GM18508 (cell line): ENCODE results near the gene B9D1.

Source experiments
- ATAC-seq: cut with Tn5 transposase; IDR thresholded peaks from one replicate; pipeline ENCODE4 v1.9.1; 2021; ENCODE audit warnings: moderate number of reproducible peaks; ENCODE audit not compliant: insufficient read depth, unreplicated experiment

The B9D1 gene

DNA sequence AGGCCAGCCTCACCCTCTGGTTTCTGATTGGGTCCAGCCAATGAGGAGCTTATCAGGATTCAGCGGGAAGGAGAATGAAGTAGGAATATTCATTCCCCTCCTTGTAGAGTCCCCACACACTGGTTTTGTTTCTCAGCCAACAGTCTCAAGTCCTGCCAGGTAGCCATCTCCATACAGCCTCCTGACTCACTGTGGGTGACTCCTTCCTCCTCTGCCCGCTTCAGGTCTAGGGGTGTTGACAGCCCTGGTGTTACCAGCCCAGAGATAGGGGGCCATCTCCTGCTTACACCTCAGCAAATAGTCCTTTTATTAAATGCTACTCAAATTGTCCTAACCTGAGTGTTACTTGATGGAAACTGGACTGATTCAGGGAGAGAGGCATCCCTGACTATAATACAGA, 28.4 kb upstream of the B9D1 start:
- no peak for ATAC-seq

DNA sequence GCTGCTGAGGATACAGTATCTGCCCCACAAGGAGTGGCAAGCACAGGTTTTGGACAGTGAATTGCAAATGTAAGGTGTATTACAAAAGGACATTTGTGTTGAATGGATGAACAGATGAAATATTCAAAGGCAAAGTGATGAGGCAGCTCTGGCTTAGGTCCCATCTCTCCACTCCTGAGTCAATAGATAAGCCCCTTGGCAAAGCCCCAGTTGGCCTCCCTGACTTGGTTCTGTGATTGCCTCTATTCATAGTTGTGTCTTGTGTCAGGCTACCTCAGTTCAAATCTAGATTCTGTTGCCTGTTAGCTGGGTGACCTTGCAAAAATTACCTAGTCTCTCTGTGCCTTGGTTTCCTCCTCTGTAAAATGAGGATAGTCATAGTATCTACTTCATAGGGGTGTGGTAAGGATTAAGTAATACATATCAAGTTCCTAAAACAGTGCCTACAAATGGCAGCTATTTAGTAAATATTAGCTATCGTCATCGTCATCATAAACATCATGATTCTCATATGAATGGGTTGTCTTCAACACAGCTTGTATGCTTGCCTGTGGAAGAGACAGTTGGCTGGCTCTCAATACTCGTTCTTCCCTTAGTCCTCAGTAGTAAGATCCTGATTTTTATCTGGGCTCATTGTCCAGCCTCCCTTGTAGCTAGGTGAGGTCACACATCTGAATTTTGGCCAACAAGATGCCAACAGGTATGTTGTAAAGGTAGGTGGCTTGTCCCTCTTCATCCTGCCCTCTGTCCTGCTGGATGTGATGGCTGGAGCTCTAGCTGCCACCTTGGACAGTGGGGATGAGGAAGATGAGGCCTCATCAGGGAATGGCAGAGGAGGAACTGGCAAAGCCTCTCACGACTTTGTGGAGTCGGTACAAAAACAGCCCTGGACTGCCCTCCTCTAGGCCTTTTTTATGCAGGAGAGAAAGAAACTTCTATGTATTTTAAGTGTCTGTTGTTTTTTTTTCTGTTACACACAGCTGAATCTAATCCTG, 26.6 kb upstream of the B9D1 start:
- no peak for ATAC-seq

DNA sequence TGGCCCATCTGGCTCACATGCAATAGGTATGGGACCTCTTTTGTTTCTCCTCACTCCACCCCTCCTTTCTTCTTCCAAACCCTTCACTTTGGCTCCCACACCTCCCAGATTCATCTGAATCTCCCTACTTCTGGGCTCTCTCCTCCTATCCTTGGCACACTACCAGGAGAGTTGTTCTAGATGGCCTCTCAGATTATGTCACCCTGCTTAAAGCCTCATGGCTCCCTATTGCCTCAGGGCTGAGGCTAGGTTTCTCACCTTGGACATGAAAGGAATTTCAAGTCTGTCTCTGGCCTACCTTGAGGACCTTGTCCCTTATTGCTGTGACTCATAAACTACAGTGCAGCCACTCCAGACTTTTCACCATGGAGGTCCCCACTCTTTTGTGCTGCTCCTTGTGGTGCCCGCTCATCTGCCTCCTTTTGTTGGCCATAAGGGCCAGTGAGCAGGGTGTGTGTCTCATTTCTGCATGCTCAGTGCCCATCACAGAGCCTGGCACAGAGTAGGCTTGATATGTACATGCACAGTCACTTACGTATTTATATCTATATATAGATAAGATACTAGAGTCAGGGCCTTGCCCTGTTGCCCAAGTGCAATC, 25.5 kb upstream of the B9D1 start:
- ATAC-seq: no peak

DNA sequence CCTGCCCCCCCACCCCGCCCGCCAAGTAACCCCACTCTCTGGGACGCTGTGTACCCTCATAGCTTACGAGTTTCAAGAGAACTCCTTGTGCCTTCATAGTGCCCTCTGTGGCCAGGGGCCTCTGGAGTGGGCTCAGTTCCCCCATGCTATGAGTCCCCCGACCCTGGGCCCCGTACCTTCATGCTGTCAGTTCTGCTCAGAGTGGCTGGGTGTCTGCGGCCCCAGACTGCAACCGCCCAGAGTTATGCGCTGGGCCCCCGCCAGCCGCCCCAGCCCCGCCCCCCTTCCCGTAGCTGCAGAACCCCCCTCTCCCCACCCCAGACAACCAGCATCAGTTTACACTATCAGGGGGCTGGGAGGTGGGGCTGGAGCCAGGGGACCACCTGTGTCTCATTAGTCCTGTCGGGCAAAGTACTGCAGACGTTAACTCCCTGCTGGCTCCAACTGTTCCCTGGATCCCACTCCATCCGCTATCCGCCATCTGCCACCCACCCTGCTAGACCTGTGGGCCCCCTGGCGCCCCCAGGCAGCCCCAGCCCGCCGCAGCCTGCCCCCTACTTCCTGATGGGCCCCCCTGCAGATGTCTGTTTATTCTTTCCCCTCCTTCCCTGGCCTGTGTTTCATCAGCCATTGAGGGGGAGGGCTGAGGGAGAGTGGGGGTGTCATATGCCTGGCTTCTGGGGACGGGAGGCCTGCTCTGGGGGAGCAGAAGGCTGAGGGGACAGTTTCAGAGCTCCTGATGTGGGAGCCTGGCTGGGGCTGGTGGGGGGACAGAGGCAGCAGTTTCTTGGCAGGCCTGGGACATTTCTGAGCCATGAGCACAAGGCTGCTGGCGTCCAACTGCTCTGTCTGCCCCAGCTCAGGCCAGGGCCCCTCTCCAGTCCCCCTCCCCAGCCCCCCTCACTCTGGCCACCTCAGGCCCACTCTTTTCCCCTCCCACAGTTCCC, 24.7 kb upstream of the B9D1 start, which contains the start of gene MFAP4:
Gene MFAP4, minus strand, starts transcription at position 217 of the 947 bp plus-strand sequence. Its CDS starts 35 bp downstream, at position 182.
- ATAC-seq: no peak

DNA sequence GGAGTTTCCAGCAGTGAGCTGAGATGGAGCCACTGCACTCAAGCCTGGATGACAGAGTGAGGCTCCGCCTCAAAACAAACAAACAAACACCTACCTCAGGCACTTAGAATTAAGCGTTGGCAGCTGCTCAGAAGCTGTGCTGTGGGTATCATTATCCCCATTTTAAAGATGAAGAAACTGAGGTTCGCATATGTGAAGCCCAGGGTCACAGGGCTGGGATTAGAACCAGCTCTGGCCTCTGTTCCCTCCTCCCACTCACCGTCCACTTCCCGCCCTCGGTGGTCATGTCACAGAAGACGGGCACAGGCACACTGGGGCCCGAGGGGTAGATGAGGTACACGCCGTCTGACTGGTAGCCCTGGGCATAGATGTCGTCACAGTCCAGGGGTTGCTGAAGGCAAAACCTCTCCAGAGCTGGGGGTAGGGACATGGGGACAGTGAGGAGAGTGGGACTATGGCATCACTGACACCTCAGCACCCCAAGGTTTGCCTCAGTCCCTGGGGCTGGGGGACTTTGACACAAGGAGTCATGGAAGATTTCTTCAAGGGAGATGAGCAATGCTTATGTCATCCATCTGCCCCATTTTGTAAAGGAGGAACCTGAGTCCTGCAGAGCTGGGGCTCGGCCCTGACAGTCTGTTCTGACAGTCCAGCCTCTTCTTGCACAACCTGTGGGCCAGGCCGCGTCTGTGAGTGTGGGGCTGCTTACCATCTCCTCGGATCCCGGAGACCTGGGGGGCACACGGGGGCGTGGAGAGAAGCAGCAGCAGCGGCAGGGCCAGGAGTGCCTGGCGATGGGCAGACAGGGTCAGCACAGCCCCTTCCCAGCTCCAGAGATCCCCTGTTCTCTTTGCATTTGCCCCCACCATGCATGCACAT, 23.8 kb upstream of the B9D1 start:
- no peak for ATAC-seq

DNA sequence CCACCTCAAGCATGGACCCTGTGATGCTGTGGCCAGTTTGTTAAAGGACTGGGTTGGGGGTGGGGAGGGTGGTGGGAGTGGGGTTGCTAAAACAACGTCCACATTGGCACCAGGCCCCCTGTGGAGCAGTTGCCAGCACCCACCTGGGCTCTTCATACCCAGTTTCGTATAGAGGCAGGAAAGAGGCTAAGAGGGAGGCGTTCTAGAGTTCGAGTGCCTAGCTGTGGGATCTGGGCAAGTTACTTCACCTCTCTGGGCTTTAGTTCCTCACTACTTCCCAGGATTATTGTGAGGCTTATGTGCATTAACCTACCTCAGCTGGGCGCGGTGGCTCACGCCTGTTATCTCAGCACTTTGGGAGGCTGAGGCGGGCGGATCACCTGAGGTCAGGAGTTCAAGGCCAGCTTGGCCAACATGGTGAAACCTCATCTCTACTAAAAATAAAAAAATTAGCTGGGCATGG, 23.0 kb upstream of the B9D1 start:
- ATAC-seq: no peak

DNA sequence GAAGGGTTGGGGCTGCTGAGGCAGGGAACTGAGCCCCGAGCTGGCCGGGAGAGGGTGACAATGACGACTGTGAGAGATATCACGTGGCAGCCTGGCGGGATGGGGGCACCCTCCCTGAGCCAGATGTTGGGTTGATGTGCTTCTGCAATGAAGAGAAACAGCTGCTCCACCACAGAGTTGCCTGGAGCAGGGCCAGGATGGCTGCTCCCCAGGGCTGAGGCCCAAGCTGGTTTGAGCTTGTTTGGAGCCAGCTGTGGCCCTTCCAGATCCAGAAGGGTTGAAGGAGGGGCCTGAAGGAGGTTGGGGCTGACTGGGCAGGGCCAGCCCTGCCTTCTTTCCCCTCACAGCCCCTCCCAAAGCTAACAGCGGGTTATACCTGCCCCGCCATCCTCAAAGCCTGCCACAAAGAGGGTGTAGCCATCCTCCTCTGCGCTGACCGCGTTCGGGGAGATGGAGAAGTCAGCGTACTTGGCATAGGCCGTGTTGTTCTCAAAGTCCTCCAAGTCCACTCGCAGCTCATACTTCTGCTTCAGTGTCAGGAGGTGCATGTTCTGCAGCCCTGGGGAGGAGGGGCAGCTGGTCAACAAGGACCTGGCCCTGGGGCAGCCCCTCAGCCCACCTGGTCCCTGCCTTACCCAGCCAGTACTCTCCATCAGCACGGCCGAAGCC, 22.3 kb upstream of the B9D1 start:
- ATAC-seq: no peak

DNA sequence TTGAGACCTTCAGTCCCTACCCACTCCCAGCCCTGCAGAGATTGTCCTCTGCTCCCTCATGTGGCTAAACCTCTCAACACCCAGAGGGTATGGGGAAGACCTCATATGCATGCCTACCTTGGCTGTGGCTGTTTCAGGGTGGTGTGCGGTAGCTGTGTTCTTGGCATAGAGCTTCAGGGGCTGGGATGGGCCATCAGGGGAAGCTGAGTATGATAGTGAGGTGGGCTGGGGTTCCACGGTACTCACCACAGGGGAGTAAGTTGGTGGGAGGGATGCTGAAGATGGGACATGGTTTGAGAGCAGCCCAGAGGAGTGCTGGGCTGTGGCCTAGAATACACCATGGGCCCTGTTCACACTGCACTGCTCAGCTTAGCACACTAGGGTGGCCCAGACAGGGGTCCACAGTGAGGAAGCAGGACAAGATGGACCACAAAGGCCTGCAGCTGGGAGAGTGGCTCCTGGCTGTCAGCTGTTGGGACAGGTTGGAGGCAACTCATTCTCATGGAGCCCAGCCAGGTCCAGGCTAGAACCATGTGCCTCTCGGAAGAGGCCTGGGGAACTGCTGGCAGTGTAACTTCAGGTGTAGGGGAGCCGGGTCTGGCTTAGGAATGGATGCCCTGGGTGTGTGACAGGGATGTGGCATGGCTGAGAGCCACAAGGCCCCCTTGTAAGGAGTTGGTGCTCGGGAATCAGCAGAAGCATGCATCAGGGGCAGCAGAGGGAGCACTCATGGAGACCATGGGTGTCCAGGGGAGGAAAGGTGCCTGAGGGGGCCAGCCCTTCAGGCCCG, 21.4 kb upstream of the B9D1 start:
- ATAC-seq: no peak

DNA sequence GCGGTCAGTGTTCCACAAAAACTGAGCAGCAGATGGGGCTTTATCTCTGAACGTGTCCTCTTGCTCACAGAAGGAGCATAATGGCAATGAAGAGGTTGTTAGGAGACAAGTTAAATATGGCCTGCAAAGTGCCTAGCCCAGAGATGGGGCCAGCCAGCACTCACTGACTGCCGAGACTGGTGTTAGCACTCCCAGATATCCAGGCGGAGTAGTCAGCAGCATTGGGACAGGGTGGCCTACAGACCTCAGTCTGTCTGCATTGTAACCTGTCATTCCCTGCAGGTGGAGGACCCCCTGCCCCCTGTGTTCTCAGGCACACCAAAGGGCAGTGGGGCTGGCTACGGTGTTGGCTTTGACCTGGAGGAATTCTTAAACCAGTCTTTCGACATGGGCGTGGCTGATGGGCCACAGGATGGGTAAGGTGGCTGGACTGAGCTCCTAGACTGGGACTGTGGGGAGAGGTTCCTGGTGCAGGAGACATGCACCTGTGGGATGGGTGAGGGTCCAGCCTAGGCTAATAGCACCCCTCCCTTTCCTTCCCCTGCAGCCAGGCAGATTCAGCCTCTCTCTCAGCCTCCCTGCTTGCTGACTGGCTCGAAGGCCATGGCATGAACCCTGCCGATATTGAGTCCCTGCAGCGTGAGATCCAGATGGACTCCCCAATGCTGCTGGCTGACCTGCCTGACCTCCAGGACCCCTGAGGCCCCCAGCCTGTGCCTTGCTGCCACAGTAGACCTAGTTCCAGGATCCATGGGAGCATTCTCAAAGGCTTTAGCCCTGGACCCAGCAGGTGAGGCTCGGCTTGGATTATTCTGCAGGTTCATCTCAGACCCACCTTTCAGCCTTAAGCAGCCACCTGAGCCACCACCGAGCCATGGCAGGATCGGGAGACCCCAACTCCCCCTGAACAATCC, 20.3 kb upstream of the B9D1 start:
- ATAC-seq: no peak

DNA sequence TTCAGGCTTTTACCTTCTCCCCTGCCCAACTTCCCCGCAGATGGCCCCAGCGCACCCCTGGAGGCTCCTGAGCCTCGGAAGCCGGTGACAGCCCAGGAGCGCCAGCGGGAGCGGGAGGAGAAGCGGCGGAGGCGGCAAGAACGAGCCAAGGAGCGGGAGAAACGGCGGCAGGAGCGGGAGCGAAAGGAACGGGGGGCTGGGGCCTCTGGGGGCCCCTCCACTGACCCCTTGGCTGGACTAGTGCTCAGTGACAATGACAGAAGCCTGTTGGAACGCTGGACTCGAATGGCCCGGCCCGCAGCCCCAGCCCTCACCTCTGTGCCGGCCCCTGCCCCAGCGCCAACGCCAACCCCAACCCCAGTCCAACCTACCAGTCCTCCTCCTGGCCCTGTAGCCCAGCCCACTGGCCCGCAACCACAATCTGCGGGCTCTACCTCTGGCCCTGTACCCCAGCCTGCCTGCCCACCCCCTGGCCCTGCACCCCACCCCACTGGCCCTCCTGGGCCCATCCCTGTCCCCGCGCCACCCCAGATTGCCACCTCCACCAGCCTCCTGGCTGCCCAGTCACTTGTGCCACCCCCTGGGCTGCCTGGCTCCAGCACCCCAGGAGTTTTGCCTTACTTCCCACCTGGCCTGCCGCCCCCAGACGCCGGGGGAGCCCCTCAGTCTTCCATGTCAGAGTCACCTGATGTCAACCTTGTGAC, 19.4 kb upstream of the B9D1 start:
- ATAC-seq: no peak

DNA sequence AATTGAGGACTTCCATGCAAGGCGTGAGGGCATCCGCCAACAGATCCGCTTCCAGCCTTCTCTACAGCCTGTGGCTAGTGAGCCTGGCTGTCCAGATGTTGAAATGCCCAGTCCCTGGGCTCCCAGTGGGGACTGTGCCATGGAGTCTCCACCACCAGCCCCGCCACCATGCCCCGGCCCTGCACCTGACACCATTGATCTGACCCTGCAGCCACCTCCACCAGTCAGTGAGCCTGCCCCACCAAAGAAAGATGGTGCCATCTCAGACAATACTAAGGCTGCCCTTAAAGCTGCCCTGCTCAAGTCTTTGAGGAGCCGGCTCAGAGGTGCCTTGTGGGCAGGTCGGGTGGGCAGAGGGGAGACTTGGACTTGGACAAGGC, 18.8 kb upstream of the B9D1 start:
- ATAC-seq: no peak

DNA sequence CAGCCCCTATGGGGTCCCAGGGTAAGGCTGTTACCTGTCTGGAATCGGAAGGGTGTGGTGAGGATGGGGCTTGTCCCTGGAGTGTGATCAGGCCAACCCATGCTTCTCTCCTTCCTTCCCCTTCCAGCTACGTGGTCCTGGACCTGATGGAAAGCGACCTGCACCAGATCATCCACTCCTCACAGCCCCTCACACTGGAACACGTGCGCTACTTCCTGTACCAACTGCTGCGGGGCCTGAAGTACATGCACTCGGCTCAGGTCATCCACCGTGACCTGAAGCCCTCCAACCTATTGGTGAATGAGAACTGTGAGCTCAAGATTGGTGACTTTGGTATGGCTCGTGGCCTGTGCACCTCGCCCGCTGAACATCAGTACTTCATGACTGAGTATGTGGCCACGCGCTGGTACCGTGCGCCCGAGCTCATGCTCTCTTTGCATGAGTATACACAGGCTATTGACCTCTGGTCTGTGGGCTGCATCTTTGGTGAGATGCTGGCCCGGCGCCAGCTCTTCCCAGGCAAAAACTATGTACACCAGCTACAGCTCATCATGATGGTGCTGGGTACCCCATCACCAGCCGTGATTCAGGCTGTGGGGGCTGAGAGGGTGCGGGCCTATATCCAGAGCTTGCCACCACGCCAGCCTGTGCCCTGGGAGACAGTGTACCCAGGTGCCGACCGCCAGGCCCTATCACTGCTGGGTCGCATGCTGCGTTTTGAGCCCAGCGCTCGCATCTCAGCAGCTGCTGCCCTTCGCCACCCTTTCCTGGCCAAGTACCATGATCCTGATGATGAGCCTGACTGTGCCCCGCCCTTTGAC, 18.2 kb upstream of the B9D1 start:
- ATAC-seq: no peak

DNA sequence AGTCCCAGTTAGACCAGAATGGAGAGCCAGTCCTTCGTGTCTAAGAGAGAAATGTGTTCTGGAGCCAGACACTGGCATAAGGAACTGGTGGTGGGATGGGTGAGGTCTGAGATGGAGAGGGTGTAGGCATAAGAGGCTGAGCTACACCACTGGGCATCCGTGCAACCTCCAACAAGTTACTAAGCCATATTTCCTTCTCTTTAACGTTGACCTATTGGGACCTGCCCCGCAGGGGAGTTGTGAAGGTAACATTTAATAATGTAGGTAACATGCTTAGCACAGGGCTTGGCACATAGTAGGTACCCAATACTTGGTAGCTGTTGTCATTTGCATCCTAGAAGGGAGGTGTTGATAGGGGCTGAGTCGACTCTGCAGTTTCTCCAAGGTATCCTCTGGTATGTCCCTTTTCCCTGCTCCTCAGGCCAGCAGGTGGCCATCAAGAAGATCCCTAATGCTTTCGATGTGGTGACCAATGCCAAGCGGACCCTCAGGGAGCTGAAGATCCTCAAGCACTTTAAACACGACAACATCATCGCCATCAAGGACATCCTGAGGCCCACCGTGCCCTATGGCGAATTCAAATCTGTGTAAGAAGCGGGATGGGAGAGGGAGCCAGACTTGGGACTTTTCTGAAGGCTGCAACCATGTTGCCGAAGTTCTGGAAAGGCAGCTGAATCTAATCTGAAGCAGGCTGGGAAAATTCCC, 17.0 kb upstream of the B9D1 start:
- ATAC-seq: no peak

DNA sequence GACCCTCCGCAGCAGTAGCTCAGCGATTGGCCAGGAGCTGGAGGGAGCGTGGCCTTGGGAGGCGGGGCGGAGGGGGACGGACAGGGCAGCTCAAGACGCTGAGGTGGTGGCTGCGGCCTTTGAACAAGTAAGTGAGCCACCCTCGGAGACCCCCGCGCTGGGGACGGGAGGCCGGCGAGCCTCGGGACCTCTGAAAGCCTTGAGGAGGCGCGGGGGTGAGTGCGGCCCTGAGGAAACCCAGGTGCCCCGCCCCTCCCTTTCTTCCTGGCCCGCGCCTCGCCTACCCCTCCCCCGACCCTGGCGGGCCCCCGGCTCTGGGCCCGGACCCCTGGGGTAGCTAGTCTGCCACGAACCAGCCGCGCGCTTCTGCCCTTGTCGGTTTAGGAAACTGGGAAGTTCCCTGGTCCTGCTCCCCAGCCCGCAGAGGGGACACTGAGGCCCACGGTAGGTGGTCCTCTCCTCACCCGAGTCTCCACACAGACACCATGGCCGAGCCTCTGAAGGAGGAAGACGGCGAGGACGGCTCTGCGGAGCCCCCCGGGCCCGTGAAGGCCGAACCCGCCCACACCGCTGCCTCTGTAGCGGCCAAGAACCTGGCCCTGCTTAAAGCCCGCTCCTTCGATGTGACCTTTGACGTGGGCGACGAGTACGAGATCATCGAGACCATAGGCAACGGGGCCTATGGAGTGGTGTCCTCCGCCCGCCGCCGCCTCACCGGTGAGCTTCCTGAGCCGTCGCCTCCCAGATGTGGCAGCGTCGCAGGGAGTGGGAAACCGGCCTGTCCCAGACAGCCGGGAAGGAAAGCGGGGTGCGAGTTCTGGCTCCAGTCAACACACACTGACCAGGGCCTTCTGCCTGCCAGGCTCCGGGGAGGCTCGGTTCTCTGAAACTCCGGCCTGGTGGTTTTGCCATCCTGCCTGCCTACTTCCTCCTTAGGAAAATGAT, 16.2 kb upstream of the B9D1 start, which contains the start of gene MAPK7:
Gene MAPK7, plus strand, starts transcription at position 83 of the 945 bp plus-strand sequence. Its CDS starts 403 bp downstream, at position 486.
- ATAC-seq: no peak
